Stimulated activated CD4-positive, alpha-beta T cell treated with anti-CD3 and anti-CD28 coated beads, Interleukin-2, amount 100 ng/mL, for 48 hours (primary cell): ENCODE results near the gene LYPD3.
A peak's percentile ranks its signal among the peaks of the same experiment; 100 is the strongest.

Experiments
- DNase-seq, 2 donors: peaks; one replicate each; pipeline ENCODE4 v3.0.0-alpha.2; 2020

Gene LYPD3

DNA sequence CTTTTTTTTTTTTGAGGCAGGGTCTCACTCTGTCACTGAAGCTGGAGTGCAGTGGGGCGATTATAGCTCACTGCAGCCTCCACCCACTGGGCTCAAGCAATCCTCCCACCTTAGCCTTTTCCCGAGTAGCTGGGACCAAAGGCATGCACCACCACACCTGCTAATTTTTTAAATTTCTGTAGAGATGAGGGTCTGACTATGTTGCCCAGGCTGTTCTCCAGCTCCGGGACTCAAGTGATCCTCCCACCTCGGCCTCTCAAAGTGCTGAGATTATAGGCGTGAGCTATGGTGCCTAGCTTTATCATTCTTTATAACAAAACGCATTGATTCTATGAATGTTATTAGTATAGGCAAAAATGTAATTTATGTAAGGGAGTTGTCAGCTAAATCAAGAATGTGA is 17.9 kb upstream of the LYPD3 start:
- no peak for DNase-seq

GRCh38 chr19:43482193-43482592 is 16.8 kb upstream of the LYPD3 start:
- no peak for DNase-seq

DNA sequence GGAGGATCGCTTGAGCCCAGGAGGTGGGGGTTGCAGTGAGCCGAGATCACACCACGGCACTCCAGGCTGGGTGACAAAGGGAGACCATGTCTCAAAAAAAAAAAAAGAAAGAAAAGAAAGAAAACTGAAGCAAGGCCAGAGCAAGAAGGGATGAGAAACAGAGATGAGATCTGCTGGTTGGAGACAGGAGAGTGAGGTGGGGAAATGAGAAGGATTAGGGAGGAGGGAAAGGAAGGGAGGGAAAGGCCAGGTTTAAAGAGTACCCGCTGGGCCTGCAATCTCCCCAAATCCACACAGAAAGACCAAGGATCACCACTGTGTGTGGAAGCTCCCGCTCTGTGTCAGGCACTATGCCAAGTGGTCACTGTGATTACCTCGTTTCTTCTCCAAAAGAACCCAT is 16.3 kb upstream of the LYPD3 start:
- no peak for DNase-seq

GRCh38 chr19:43480574-43480973 is 15.2 kb upstream of the LYPD3 start:
- DNase-seq = no peak

- DNase-seq = no peak
Observed at GRCh38 chr19:43479961-43480561, 14.7 kb upstream of the LYPD3 start.

- DNase-seq = no peak
Observed at GRCh38 chr19:43479226-43479625, 13.8 kb upstream of the LYPD3 start.

DNA sequence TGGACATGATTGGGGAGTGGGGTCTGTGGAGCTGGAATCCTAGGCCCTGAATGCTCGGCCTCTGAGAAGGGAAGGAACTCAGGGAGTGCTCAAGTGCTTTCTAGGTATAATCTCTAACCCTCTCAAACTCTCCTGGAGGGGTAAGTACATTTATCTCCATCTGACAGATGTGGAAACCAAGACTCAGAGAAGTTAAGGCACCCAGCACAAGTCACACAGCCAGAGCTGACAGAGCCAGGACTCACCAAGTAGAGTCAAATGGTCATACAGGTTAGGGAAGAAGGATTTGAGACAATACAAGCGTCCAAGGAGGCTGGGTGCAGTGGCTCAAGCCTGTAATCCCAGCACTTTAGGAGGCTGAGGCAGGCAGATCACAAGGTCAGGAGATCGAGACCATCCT is 12.9 kb upstream of the LYPD3 start:
- no peak for DNase-seq

GRCh38 chr19:43476606-43477005 is 11.2 kb upstream of the LYPD3 start:
- DNase-seq = no peak

DNA sequence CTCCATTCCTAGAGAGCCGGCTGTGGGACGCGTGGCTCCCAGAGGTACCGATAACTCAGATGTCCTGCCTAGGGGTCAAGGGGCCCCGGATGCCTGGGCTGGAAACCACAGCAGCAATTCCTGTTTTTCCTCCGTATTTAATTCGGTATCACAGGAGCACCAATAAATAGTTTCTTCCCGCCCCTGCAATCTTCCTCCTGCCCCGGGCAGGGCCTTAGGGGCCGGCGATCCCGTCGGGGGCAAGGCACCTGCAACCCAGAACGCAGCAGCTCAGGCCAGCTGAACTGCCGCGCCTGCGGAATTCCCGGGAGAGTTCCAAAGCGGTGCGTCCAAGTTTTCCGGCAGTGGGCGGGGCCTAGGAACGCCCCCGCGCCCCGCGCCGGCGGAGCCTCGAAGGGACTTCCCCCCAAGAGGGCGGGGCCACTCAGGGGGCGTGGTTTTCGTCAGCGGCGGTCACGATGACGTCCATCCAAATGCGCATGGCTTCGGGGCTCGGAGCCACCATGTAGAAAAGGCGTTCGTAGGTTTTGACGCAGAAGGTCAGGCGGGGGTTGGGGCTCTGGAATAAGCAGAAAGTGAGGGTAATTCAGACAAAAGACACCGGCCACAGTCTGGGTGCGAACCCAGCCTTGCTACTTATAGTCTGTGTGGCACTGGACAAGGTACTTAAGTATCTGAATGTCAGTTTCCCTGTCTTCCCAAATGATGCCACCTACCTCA is 9.7 kb upstream of the LYPD3 start:
- peak; percentile 91 to 97 for DNase-seq

DNA sequence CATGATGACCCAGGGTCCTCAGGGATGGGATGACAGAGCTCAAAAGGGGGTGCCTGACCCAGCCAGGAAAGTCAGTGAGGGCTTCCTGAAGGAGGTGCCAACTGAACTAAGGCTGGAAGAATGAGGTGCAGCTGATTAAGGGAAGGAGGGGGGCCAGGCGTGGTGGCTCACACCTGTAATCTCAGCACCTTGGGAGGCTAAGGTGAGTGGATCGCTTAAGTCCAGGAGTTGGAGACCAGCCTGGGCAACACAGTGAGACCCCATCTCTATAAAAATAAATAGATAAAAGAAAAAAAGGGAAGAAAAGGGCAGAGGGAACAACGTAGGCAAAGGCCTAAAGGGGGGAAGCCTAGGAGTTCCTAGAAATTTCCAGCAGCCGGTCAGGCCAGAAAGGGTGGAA is 9.1 kb upstream of the LYPD3 start:
- no peak for DNase-seq

- DNase-seq = no peak
Observed at GRCh38 chr19:43471091-43471490, 5.7 kb upstream of the LYPD3 start.

DNA sequence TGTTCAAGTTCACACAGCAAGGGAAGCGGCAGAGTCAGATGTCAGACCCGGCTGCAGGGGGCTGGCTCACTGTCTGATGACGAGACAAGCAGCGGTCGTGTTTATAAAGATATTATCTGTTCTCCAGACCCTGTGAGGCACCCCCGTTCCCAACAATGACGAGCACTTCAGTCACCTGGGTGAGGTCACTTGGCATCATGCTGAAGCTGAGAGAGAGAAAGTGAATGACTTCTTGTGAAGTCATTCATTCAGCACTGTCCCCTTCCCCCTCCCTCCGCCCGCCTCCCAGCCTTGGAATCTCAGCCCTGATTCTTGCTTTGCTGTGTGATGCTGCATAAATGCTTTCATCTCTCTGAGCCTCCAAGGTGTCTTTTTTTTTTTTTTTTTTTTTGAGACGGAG is 4.9 kb upstream of the LYPD3 start:
- DNase-seq = peak in 1 of 2 donors; percentile 39

DNA sequence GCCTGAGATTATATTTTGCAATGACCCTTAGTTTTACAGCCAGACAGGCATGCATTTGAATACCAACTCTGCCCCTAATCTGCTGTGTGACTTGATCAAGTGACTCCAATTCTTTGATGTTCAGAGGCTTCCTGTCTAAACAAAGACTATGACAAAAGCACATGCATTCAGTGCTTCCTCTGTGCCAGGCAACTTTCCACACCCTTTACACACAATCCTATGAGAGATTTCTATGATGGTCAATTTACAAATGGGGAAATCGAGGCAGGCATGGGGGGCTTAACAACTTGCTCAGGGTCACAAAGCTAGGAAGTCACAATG is 3.7 kb upstream of the LYPD3 start:
- DNase-seq = no peak

- DNase-seq = no peak
Observed at GRCh38 chr19:43468354-43469159, 3.1 kb upstream of the LYPD3 start.

DNA sequence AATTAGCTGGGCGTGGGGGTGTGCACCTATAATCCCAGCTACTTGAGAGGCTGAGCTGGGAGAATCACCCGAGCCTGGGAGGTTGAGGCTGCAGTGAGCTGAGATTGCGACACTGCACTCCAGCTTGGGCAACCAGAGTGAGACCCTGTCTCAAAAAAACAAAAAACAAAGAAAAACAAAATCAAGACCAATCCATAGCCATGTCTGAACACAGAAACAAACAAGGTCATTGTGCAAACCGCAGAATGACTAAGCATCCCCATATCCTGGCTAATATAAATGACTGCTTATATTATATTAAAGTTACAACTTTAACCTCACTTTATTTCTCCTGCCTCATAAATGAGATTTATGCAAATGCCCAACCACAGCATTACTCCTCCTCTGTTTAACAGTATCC is 2.3 kb upstream of the LYPD3 start:
- no peak for DNase-seq

GRCh38 chr19:43467276-43467675 is 1.9 kb upstream of the LYPD3 start:
- DNase-seq = no peak

DNA sequence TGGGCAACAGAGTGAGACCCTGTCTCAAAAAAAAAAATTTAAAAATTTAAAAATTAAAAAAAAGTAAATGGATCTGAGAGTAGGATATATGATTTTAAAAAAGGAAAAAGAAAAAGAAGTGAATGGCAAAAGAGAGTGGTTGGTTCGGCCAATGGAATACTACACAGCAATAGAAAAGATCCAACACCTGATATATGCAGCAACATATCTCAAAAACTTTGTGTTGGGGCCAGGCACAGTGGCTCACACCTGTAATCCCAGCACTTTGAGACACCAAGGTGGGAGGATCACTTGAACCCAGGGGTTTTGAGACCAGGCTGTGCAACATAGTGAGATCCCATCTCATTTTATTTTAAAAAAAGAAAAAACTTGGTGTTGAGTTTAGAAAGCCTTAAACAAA is 1.4 kb upstream of the LYPD3 start:
- DNase-seq = no peak

DNA sequence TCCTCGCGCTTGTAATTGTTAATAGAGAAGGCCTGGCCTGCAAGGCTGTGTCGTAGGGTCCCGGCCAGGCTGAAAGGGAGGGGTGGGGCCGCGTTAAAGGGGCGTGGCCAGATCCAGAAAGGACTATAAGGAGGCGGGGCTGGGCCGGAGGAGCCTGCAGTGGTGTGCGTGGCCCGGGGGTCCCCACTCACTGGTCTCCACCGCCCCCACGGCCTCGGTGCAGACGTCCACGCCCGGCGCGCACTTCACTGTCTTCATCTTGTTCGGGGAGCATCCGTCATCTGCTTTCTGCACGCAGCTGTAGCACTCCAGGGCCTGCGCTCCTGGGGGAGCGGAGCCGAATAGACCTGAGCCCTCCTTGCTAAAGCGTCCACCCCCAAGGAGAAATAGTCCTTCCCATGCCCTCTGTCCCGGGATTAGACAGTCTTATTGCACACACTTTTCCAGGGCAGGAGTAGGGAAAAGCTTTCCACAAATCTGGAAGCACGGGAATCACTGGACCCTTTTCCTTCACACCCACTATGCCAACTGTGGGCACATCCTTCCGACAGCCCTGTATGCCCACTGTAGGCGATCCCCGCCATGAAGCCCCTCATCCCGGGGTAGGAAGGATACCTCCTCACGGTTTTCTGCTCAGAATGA is 1.2 kb downstream of the LYPD3 start:
- peak; percentile 64 to 69 for DNase-seq

DNA sequence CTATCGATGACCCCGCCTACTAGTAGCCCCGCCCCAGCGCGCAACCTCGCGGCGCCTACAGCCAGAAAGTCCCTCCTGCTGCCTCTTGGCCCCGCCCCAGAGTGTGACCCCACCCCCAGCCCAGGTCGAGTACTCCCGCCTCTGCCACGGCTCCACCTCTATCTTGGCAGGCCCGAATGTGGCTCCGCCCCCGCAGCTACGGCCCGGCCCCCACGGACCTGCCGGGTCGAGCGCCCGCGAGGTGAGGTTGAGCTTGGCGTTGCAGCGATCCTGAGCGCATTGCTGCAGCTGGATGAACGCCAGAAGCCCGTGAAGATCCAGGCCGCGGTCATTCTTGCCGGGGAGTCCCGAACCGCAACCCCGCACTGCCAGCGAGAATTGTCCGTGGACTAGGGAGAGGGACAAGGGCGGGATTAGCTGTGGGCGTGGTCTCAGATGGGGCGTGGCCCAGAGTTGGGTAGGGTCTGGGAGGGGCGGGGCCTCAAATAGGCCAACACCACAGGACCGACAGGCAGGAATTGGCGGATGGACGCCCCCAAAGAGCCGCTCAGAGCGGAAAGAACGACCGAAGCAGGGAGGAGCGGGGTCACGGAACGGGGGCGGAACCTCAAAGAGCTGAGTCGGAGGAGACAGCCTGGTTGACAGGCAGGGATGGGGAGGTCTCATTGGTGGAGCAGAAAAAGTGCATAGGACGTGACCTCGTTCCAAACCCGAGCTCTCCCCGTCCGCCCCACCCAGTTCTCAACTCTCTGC is 1.9 kb downstream of the LYPD3 start:
- DNase-seq = peak; percentile 98 to 99

DNA sequence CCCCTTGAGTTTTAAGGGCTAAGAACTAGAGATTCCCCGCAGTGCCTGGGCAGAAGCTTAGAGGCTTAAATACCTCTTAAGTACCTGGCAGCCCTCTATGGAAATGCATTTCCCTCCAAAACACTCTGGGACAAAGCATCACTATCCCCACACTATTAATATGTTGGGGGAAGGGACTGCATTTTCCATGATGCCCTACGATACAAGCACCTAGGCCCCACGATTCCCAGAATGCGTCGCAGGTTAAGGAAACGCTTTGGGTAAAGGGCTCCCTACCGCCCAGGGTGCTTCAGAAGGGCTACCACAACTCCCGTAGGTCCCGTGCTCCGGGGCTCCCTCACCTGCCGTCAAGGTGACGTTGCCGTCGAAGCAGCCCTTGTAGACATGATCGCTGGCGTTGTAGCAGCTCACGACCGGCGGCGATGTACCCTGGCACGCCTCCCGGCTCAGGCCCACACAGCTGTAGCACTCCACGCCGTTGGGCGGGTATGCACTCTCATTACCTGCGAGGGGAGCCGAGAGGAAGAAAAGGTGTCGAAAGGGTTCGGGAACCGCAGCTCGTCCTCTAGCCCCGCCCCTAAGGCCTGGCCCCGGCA is 2.5 kb downstream of the LYPD3 start:
- no peak for DNase-seq

DNA sequence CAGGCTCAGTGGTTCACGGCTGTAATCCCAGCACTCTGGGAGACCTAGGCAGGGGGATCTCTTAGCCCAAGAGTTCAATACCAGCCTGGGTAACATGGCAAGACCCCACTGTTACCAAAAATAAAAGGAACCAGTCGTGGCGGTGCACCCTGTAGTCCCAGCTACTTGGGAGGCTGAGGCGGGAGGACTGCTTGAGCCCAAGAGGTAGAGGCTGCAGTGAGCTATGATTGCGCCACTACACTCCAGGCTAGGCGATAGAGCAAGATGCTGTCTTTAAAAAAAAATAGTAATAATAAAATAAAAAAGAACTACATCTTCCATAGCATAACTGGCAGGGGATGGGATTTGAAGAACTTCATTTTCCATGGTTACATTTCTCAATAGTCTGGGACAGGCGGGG is 3.0 kb downstream of the LYPD3 start:
- DNase-seq = no peak

GRCh38 chr19:43461303-43461702 is 4.1 kb downstream of the LYPD3 start:
- DNase-seq = no peak
